SK-MEL-5 (cell line): Measurements from ENCODE around the gene MYRF. TPM values are rescaled to one million over a fixed set of nuclear protein-coding genes. Genes with fewer than 3 reads are reported as not detected.

Source experiments
- DNase-seq: peaks from one replicate; pipeline ENCODE4 v3.0.0-alpha.2; 2016; ENCODE audit warnings: low read depth, low spot score
- in situ Hi-C: cut with HindIII; loops from 2 replicates; pipeline ENCODE4 v1.10.0; 2016; ENCODE audit warnings: low sequenced_read_pairs, high pct_unique_total_duplicates, low pct_unique_long_range_greater_than_20kb
- total RNA-seq: library from RNA; depleted of rRNA; stranded (reverse); fragments of >200 nt; shearing (Covaris generic); gene quantifications from 2 replicates; pipeline ENCODE4 v1.2.3, GENCODE V29; 2014

MYRF gene
- total RNA-seq, 1 experiment from 2014 or later, result 1.7 TPM

DNA sequence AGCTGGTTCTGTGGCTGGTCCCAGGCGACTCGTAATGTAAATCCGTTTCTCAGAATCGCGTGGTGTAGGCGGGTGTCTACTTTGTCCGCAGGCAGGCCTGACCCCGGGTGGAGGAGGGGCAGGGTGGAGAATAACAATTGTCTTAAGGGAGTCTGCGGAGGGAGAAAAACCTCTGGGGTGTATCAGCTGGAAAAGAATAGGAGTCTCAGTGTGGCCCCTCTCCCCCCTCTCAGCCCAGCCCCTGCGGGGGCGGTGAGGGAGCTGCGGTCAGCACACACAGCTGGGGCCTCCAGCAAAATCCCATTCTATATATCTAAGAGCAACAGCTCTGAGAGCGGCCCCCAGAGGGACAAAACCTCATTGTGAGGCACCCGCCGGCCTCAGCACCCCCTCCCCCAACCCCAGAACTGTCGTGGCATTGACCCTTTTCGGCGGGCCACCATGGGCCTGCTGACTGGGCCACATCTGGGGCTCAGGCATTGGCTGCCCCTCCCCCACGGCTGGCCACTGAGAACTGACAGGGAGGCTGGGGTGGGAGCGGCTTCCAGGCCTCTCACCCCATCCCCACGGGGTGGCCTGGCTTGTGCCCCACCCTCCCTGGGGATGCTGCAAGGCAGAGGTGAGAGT lies 2.7 kb upstream of the MYRF start:
- in situ Hi-C loops, result no loop called here
- peak; percentile 50 for DNase-seq

DNA sequence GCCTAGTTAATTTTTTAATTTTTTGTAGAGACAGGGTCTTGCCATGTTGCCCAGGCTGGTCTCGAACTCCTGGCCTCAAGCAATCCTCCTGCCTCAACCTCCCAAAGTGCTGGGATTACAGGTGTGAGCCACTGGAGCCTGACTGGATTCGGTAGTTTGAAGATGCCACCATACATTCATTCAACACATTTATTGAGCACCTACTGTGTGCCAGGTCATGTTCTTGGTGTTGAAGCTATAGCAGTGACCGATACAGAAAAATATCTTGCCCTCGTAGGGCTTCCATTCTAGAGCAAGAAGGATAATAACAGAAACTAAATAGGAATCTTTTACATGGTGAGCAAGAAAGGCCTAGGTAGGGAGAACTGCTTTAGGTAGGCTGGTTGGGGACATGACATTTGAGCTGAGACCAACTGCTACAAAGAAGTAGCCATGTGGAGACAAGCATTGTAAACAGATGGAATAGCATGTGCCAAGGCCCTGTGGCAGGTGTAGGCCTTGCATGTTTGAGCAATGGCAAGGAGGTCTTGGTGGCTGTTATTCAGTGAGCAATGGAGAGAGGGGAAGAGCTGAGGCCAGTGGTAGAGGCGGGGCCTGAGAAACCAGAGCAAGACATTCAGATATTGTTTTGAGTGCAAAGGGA lies 1.7 kb upstream of the MYRF start:
- in situ Hi-C loops, result no loop called here
- DNase-seq, result no peak

DNA sequence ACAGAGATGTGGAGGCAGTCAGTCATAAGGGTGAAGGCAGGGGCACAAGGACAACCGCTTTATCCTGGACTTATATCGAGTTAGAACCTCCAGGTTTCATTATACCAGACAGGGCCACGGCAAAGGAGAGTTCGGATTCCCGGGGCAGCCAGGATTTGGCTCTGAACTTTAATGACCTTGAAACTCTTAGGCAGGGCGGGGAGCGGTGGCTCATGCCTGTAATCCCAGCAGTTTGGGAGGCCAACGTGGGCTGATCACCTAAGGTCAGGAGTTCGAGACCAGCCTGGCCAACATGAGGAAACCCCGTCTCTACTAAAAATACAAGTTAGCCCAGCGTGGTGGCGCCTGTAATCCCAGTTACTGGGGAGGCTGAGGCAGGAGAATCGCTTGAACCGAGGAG lies 1.1 kb upstream of the MYRF start:
- in situ Hi-C loops, result no loop called here

DNA sequence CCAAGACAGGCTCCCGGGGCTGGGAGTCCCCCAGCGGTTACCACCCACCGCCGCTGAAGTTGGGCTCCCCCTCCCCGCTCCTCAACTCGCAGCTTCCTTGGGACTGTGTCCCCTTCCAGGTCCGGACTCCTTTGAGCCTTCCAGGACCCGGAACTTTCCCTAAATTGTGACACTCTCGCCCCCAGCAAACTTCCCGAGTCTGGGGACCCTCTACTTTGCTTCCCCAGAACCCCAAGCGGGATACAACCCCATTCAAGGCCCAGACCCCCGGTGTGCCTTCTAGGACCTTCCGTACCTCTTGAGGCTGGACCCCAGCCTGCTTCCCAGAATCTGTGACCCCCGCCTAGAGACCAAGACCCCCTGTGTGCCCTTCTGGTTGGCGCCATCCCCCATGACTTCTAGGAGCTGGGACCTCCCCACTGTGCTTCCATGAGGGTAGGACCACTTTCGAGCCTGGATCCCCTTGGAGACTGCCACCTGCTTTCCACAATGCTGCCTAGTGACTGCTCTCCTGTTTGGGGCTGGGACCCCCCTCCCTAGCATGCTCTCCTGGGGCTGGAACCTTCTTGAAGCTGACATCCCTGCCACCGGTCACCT lies 587 bp downstream of the MYRF start:
- DNase-seq, result no peak
- in situ Hi-C loops, result no loop called here

More for the DNA sequence above, 1.1 kb upstream of the MYRF start:
- no peak for DNase-seq

DNA sequence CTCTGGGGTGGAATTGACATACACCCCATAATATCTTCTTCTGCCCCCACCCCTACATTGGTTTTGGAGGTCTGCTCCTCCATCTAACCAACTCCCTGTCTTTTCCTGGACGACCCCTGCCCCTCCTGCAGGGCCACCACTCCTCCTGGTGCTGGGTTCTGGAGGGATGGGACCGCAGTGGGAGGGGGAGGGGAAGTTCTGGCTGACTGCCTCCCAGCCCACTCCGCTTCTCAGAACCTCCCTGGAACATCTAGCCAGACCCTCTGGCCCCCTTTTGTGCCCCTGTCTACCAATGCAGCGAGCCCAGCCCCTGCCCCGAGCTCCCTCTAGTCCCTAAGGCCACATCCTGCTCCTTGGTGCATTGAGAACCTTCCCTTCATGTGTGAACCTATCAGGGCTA lies 1.2 kb downstream of the MYRF start:
- in situ Hi-C loops, result no loop called here
- DNase-seq, result no peak

DNA sequence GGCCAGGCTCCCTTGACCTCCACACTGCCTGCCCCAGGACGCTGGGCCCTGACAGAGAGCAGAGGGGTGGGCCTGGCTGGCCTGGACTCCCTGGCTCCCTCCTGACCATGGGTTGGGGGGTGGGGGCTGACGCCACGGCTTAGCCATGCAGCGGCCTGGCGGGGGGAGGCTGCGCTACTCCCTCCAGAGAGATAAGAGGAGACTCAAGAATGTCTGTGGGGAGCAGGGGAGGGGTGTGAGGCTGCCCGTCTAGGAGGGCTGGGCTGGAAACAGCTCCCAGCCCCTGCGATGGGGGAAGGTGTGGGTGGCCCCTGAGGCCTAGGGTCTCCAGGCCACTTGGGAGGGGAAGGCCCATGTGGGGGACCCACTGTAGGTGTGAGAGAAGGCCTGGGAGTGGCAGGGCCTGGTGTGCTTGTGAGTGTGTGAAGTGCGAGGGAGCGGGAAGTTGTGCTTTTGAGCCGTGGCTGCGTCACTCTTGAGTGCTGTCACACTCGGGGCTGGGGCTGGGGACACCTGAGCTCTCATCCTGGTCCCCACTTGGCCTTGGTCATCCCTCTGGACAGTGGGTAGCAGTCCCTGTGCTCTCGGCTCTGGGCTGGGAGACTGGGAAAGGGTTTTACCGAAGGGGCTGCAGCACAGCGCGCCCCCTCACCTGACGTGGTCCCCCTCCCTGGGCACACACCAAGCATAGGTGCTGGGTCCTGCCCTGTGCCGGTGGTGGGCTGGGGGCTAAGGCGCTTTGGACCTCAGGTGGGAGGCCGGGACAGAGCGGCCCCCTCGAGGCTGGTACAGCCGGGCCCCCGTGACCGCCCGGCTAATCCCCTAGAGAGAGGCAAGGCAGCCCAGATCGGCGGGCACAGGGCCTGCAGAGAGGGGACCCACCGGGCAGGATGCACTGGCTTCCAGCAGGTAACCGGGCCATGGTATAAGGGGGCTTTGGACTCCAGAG lies 2.4 kb downstream of the MYRF start:
- no peak for DNase-seq
- in situ Hi-C loops, result no loop called here

DNA sequence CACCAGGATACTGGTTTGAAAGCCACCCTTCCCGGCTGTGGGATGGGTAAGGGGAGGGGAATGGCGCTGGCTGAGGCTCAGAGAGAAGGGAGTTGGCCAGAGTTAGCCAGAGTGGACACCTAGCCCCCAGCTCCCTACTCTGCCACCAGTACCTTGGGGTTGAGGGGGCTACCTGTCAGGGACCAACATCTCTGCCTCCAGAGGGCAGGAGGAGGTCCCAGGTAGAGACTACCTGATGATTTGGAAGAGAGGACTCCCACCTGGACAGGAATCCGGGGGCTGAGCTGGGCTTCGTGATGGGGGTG lies 3.7 kb downstream of the MYRF start:
- in situ Hi-C loops, result no loop called here
- DNase-seq, result no peak

DNA sequence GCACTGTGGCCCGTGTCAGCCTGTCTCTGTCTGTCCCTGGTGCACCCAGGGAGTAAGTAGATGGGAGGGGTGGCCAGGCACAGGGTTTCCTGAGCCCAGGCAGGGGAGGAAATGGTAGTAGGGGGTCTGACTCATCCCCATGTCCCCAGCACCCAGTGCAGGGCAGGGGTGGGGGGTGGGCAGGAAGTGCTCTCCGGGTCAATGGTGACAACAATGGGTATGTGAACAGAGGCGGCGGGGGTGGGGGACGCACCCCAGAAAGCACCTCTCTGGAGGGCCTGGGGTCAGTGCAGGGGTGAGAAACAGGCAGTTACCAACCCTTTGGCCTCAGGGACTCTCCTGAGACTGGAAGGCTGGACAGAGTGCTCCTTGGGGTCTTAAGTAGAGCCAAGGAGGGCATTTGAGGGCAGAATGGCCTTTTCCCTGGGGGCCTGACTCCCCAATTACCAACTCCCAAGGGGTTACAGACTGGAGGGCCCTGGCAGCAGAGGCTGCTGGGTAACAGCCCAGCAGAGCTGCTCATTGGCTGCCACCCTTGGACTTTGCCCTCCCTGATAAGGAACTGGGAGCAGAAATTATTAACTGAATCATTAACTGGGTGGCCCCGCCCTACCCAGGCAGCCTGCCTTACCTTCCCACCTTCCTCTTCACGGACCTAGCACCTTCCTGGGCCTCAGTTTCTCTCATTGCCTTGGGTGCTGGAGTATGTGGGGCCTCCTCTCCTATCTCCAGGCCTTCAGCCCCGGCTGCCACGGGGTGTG lies 4.2 kb downstream of the MYRF start:
- DNase-seq, result no peak
- in situ Hi-C loops, result no loop called here

DNA sequence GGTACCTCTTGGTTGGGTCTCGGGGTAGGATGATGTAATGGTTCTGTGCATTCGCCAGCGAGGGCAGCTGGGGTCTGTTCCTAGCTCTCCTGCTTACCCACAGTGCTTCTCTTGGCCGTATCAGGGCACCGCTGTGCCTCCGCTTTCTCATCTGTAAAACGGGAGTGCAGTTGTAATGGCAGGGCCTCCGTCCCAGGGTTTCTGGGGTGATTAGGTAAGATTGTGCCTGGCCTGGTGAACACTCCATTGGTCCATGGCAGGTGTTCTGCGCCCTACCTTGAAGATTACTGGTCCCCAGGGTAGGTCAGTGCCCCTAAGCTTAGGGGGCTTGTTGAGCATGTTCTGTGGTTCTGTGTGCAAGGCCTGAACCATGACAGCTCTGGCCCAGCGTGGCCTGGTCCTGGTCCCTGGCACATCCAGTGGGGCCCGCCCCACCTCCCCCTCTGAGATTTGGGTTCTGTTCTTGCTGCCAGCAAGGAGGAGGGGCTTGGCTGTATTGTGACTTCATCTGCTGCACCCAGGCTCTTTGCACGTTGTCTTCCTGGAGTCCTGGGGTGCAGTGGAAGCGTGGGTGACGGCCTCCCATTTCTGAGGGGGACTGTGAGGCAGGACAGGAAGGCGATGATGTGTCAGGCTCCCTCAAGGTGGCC lies 4.9 kb downstream of the MYRF start:
- no peak for DNase-seq
- in situ Hi-C loops, result no loop called here

DNA sequence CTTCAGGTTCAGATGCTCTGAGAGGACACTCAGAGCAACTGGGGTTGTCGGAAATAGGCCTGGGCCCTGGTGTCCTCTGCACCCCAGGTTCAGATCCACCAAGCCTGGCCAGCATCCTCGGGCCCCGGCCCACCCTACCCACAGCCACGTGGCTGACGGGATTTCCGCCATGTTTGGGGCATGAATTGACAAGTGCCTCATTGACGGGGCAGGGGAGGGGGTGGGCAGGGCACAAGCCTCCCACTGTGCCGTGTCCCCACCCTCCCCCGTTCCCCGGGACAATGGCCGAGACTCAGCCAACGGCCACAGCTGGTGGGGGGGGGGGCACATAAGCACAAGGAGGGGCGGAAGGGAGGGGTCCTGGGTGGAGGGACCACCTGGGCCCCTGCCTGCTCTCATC lies 8.5 kb downstream of the MYRF start:
- in situ Hi-C loops, result no loop called here
- DNase-seq, result no peak

DNA sequence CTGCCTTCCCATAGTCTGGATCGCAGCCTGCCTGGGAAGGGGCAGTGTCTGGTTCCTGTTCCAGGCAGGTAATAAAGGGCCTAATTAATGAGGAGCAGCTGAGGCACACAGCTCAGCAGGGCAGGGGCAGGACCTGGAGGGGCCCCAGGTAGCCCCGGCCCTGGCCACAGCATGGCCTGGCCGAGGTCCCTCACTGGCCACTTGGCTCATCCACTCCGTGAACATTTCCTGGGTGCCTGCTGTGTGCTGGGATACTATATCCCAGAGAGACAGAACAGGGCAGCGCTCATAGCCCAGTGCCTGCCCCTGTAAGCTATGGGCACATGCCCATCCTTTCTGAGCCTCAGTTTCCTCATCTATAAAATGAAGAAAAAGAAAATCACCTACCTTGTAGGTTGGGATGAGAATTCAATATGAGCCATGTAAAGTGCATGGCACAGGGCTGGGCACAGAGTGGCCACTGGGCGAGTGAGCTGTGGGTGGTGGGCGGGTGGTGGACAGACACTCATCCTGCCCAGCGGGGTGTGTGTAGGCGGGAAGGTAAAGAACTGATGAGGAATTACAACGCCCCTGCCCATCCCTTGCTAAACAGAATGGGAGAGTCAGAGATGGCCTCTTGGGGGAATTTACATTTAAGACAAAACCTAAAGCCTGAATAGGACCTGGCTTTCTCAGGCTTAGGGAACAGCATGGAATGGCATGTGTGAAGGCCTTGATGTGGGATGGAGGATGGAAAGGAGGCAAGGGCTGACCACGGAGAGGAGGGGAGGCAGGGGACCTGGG lies 9.2 kb downstream of the MYRF start:
- in situ Hi-C loops, result no loop called here

DNA sequence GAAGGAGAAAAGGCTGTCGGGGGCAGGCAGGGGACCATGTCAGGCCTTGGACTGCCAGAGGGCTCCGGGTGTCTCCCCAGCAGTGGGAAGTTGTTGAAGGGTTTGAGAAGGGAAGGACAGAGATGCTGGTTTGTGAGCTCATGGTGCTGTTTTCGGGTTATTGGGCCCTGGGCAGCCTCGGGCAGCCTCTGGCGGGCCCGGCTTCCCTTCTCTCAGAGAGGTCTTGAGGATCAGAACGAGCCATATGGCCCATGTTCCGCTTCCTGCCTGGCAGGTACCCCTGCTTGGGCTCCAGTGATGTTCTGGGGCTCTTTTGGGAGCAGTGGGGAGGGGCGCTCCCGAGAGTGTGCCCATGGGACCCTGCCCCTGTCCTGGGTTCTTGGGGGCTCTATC lies 9.8 kb downstream of the MYRF start:
- in situ Hi-C loops, result no loop called here
- DNase-seq, result no peak

More for the DNA sequence above, 9.2 kb downstream of the MYRF start:
- DNase-seq, result no peak

DNA sequence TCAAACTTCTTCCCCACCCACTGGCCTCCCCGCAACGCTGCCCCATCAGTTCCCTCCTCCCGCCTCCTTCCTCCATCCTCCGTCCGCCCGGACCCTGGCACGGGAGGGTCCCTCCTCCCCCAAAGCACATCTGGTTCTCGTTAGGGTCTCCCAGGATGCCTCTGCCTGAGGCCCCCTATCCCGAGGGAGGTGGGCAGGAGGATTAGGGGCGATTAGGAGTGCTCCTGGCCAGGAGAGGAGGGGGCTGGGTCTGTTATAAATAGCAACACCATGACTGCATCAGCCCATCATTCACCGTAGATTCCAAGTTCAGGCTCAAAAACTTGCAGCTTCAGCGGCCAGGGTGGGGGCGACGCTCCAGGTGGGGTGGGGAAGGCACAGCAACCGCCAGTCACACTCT lies 10.4 kb downstream of the MYRF start:
- DNase-seq, result no peak
- in situ Hi-C loops, result no loop called here

DNA sequence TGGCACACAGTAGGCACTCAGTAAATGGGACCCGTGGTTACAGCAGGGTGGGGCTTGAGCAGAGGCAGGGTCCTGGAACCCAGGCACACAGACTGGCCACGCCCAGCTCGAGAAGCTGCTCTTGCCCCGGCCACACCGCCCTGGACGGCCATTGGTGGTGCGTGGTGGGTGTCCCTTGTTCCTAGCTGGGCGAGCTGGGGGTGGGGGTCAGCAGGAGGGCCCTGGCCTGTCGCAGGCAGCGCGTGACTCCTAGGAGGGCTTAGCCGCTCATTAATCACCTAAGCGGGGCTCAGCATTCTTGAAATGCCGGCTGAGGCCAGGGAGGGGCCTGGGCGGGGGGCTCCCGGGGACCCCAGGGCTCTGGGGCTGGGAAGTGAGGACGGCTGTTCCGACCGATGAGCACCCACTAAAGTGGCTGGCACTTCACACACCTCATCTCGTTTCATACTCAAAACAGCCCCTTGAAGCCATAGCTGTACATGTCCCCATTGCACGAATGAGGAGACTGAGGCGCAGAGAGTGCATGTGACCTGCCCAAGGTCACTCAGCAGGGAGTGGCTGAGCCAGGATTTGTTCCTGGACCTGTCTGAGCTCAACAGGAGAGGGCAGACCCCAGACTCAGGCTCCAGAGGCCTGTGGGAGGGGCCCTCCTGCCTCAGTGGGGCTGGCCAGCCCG lies 11.6 kb downstream of the MYRF start:
- in situ Hi-C loops, result no loop called here
- DNase-seq, result no peak

DNA sequence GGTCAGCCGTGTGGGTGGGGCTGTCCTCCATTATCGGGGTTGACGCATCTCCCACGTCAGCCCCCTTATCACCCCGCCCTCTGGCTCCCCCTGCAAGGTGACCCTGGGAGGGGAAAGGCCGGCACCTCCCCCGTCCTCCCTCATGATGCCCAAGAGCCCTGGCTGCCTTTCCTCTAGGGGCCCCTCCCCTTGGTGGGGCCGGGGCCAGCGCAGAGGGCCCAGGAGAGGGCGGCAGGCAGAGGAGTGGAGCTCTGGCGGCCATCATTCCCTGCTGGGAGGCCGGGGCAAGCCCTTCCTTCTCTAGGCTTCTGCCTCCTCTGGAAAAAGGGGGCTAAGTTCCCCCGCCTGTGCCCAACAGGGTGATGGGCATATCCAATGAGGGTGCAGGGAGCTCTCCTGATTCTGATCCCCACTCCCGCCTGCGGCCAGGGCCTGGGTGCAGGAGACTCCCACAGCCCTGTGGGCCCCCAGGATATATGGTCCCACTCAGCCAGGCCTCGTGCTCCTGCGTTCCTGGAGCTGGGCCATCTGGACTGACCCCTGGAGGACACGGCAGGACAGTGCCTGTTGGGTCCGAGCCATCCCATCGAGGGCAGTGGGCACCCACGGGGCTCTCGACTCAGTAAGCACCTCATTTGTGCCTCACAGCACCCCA lies 12.3 kb downstream of the MYRF start:
- DNase-seq, result no peak
- in situ Hi-C loops, result no loop called here
